Endothelial cell of hepatic sinusoid (primary cell): ENCODE measurements around the gene TRIM56.
"Not testable (repeated sequence)": the region's sequence is repeated elsewhere in the genome, so short reads cannot be mapped to it uniquely, and the experiment has no call there.

Source experiments
- in situ Hi-C: cut with HindIII; loops from 2 replicates; pipeline ENCODE4 v1.10.0; 2017; ENCODE audit warnings: low sequenced_read_pairs

TRIM56 gene

DNA sequence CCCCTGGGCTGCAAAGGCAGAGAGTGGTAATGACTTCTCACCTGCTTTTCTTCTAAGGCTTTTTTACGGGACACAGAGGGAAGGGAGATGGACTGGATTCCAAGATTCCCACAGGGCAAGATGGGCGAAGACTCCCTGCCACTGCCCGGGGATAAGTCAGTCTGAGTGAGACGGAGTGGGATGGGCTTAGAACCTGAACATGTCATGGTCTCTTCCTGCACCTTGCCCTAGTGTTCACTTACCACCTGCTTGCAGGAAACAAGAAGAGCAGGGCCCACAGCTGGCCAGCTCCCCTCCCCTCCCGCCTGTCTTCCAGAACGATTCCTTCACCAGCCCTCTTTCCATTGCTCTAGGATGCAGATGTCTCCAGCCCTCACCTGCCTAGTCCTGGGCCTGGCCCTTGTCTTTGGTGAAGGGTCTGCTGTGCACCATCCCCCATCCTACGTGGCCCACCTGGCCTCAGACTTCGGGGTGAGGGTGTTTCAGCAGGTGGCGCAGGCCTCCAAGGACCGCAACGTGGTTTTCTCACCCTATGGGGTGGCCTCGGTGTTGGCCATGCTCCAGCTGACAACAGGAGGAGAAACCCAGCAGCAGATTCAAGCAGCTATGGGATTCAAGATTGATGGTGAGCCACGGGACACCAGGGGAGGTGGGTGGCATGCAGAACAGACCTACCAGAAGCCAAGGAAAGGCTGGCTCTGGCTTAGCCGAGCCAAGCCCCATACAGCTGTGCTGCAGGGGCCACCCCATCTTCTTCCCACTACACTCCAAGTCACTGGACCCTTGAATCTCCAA is 43.0 kb downstream of the TRIM56 start:
- in situ Hi-C loops: no loop called here

DNA sequence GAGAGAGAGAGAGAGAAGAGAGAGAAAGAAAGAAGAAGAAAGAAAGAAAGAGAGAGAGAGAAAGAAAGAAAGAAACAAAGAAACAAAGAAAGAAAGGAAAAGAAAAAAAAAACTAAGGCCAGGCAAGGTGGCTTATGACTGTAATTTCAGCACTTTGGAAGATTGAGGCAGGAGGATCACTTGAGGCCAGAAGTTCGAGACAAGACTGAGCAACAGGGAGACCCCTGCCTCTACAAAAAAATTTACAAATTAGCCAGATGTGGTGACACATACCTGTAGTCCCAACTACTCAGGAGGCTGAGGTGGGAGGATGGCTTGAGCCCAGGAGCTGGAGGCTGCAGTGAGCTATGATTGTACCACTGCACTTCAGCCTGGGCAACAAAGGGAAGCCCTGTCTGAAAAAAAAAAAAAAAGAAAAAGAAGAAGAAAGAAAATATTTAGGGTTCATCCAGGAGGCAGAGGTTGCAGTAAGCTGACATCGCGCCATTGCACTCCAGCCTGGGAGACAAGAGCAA is 44.4 kb downstream of the TRIM56 start:
- in situ Hi-C loops: no loop called here

DNA sequence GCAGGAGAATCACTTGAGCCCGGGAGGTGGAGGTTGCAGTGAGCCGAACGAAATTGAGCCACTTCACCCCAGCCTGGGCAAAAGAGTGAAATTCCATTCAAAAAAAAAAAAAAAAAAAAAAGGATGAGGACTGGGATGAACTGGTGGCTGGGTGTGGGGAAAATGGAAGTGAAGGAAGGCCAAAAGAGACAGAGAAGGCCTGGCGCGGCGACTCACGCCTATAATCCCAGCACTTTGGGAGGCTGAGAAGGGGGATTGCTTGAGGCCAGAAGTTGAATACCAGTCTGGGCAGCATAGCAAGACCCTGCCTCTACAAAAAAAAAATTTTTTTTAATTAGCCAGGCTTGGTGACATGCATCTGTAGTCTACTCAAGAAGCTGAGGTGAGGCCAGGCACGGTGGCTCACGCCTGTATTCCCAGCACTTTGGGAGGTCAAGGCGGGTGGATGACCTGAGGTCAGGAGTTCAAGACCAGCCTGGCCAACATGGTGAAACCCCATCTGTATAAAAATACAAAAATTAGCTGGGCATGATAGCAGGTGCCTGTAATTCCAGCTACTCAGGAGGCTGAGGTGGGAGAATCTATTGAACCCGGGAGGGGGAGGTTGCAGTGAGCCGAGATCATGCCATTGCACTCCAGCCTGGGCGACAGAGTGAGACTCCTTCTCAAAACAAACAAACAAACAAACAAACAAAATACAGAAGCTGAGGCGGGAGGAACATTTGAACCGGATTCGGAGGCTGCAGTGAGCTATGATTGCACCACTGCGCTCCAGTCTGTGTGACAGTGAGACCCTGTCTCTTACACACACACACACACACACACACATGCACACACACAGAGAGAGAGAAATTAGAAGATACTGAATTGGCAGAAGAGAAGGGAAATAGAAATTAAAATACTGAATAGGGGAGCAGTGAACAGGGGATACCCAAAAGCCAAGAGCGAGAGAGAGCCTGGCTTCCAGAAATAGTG is 47.6 kb downstream of the TRIM56 start:
- in situ Hi-C loops: not testable (repeated sequence)

DNA sequence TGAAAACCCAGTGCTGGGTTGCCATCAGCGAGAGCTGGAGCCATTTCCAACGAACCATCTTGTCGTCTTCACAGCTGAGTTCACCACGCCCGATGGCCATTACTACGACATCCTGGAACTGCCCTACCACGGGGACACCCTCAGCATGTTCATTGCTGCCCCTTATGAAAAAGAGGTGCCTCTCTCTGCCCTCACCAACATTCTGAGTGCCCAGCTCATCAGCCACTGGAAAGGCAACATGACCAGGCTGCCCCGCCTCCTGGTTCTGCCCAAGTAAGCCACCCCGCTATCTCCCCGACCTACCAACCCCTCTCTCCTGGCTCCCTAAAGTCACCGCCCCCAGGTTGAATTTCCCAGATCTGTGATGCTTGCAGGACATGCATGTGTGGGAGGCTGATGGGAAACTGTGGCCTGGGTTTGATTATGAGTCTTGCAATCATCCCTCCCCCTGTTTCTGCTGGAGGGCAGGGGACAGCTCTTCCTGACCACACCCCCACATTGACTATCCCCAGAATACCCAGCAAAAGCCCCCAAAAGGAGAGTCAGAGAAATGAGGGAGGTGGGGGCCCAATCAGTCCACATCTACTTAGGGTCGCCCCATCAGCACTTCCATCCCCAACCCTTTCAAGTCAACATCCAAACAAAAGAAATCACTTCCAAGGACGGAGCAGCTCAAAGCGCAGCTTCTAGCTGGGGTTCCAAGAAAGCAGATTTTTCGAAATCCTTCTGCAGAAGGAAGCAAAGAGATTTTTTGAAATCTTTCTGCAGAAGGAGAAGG is 48.5 kb downstream of the TRIM56 start:
- in situ Hi-C loops: no loop called here

DNA sequence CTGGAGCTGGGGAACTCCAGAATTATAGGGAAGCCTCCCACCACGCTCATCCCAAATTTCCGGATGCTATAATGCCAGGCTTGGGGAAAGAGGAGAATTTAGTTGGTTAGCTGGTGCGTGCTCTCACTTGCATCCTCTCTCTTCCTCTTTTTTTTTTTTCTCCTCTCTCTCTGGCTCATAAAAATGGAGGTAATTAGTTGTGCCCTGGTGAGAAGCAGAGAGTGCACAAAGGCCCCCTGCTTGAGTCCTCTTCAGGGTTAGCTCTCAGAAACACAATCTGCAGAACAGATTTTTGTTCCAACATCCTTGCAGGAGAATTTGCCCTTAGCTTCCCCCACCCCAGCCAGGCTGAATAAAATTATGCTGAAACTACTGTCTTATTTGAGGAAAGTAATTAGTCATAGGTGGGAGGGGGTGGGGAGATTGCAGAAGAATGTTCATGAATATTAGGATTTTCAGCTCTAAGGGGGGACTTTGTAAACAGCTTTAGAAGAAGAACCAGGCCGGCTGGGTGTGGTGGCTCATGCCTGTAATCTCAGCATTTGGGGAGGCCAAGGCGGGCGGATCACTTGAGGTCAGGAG is 49.2 kb downstream of the TRIM56 start:
- in situ Hi-C loops: no loop called here

DNA sequence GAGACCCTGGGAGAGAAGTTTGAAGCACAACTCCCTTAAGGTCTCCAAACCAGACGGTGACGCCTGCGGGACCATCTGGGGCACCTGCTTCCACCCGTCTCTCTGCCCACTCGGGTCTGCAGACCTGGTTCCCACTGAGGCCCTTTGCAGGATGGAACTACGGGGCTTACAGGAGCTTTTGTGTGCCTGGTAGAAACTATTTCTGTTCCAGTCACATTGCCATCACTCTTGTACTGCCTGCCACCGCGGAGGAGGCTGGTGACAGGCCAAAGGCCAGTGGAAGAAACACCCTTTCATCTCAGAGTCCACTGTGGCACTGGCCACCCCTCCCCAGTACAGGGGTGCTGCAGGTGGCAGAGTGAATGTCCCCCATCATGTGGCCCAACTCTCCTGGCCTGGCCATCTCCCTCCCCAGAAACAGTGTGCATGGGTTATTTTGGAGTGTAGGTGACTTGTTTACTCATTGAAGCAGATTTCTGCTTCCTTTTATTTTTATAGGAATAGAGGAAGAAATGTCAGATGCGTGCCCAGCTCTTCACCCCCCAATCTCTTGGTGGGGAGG is 52.5 kb downstream of the TRIM56 start:
- in situ Hi-C loops: no loop called here

DNA sequence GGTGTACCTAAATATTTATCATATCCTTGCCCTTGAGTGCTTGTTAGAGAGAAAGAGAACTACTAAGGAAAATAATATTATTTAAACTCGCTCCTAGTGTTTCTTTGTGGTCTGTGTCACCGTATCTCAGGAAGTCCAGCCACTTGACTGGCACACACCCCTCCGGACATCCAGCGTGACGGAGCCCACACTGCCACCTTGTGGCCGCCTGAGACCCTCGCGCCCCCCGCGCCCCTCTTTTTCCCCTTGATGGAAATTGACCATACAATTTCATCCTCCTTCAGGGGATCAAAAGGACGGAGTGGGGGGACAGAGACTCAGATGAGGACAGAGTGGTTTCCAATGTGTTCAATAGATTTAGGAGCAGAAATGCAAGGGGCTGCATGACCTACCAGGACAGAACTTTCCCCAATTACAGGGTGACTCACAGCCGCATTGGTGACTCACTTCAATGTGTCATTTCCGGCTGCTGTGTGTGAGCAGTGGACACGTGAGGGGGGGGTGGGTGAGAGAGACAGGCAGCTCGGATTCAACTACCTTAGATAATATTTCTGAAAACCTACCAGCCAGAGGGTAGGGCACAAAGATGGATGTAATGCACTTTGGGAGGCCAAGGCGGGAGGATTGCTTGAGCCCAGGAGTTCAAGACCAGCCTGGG is 53.1 kb downstream of the TRIM56 start:
- in situ Hi-C loops: no loop called here

DNA sequence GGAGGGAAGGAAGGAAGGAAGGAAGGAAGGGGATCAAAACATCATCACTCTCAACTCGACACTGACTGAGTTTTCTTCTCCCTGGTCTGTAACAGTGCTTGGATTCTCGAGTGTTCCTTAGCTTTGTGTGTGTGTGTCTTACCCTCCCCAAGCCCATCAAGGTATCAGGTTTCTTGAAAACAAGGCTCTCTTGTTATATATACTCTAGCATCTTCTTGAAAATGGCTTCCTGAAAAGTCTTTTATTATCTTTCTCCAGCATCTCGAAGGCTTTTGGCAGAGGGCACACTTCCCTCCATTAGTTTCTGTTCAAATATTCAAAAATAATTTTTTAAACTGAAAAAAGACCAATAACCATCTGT is 55.0 kb downstream of the TRIM56 start:
- in situ Hi-C loops: no loop called here

DNA sequence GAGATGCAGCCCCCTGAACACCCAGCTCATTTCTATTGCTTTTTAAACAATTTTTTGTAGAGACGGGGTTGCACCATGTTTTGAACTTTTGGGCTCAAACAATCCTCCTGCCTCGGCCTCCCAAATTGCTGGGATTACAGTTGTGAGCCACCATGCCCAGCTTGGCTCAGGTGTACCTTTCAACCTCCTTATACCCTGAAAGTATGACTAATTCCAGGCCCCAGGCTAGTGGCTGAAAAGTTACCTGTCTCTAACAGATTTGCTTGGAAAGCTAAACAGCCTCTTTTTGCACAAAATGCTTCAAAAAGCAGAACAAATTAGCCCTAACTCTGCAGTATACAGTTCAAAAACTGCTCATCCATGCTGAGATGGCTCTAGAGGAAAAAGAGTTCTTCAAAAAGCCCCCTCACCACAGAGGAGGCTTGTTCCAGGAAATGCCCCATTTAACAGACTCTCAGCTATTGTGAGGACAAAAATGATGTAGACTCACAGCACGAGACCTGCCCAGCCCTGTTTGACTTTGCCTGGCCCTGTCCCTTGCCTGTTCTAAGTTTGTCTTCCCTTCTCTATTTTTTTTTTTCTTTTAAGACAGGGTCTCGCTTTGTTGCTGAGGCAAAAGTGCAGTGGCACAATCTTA is 55.6 kb downstream of the TRIM56 start:
- in situ Hi-C loops: no loop called here
